MM.1S (cell line): ENCODE results near the gene KDM6A.
"Not testable (repeated sequence)": the region's sequence is repeated elsewhere in the genome, so short reads cannot be mapped to it uniquely, and the experiment has no call there.

ENCODE experiments used
- DNase-seq: peaks from one replicate; pipeline ENCODE4 v3.0.0-alpha.2; 2015
- H2AFZ ChIP-seq: fragments of 300-600 bp; sonication (generic); 2 replicates; pipeline ENCODE4 v1.6.0; 2016; ENCODE audit warnings: antibody characterized with exemption, low read length
- H3F3A ChIP-seq: fragments of 300-600 bp; sonication (generic); 2 replicates; pipeline ENCODE4 v1.6.1; 2016; ENCODE audit warnings: mild to moderate bottlenecking, antibody characterized with exemption, low read length, moderate library complexity, mixed read lengths; ENCODE audit not compliant: insufficient read depth
- H3K27ac ChIP-seq: fragments of 300-600 bp; sonication (generic); 2 replicates; pipeline ENCODE4 v1.5.1; 2016; ENCODE audit warnings: mild to moderate bottlenecking, low read length
- H3K27me3 ChIP-seq: fragments of 300-600 bp; sonication (generic); replicated peaks from 2 replicates; pipeline ENCODE4 v1.6.0; 2016; ENCODE audit warnings: low read length; ENCODE audit not compliant: insufficient read depth
- H3K36me3 ChIP-seq: fragments of 300-600 bp; sonication (generic); replicated peaks from 2 replicates; pipeline ENCODE4 v1.6.1; 2016; ENCODE audit warnings: mild to moderate bottlenecking, low read length, mixed read lengths; ENCODE audit not compliant: insufficient read depth
- H3K4me1 ChIP-seq: fragments of 300-600 bp; sonication (generic); 2 replicates; pipeline ENCODE4 v1.6.1; 2016; ENCODE audit warnings: low read length, mixed read lengths
- H3K4me2 ChIP-seq: fragments of 300-600 bp; sonication (generic); 2 replicates; pipeline ENCODE4 v1.6.0; 2016; ENCODE audit warnings: low read depth, low read length
- H3K4me3 ChIP-seq: fragments of 300-600 bp; sonication (generic); 2 replicates; pipeline ENCODE4 v1.5.1; 2016; ENCODE audit warnings: low read length, mixed read lengths
- H3K79me2 ChIP-seq: fragments of 300-600 bp; sonication (generic); 2 replicates; pipeline ENCODE4 v1.6.1; 2016; ENCODE audit warnings: mixed run types, low read length, mixed read lengths
- H3K9ac ChIP-seq: fragments of 300-600 bp; sonication (generic); 2 replicates; pipeline ENCODE4 v1.6.1; 2016; ENCODE audit warnings: low read length, mixed read lengths
- H3K9me2 ChIP-seq: fragments of 300-600 bp; sonication (generic); replicated peaks from 2 replicates; pipeline ENCODE4 v1.6.1; 2016; ENCODE audit warnings: mild to moderate bottlenecking, low read length, mixed read lengths; ENCODE audit not compliant: insufficient read depth
- H3K9me3 ChIP-seq: fragments of 300-600 bp; sonication (generic); replicated peaks from 2 replicates; pipeline ENCODE4 v1.6.1; 2016; ENCODE audit warnings: mild to moderate bottlenecking, low read length, mixed read lengths; ENCODE audit not compliant: insufficient read depth
- H4K20me1 ChIP-seq: fragments of 300-600 bp; sonication (generic); 2 replicates; pipeline ENCODE4 v1.6.1; 2016; ENCODE audit warnings: mild to moderate bottlenecking, low read length, moderate library complexity, mixed read lengths; ENCODE audit not compliant: insufficient read depth
- CTCF ChIP-seq: fragments of 300-600 bp; sonication (generic); IDR thresholded peaks from 2 replicates; pipeline ENCODE4 v1.5.1; 2016; ENCODE audit warnings: antibody characterized with exemption, low read length, mixed read lengths
- EZH2 ChIP-seq: fragments of 300-600 bp; sonication (generic); optimal IDR thresholded peaks from 2 replicates; pipeline ENCODE3; 2017; ENCODE audit warnings: low read depth, mild to moderate bottlenecking, antibody characterized with exemption, low read length, mixed read lengths
- EZH2phosphoT487 ChIP-seq: fragments of 300-600 bp; sonication (generic); IDR thresholded peaks from 2 replicates; pipeline ENCODE4 v1.6.1; 2018; ENCODE audit warnings: antibody characterized with exemption, low read length

The KDM6A gene

GRCh38 chrX:45050558-45050957 is 177.6 kb downstream of the KDM6A start:
- Histone ChIP-seq H3K4me3 (no peak overlapping the region), H3K36me3 (no peaks in the 10 kb centered on the region), H3K27ac (peak overlapping the region; percentile 40; the same call in 1 of the 2 replicates), H3F3A (no peaks in the 10 kb centered on the region), H3K27me3 (no peaks in the 10 kb centered on the region), H3K9me2 (no peaks in the 10 kb centered on the region), H3K9me3 (no peaks in the 10 kb centered on the region), H3K4me2 (no peak overlapping the region), H4K20me1 (no peaks in the 10 kb centered on the region), H3K9ac (no peak overlapping the region), H2AFZ (no peak overlapping the region), H3K79me2 (peaks cover 7% of the 10 kb centered on the region; the same call in 1 of the 2 replicates), H3K4me1 (0 out of 2 replicates have a peak, but pooled peaks cover 3% of the 10 kb centered on the region)
- no peak for DNase-seq
- TF ChIP-seq EZH2phosphoT487: no peak
- TF ChIP-seq EZH2: no peak
- TF ChIP-seq CTCF: no peak

GRCh38 chrX:45056428-45057145 is 183.6 kb downstream of the KDM6A start:
- no peak overlapping the region for H3K4me2 ChIP-seq
- no peak overlapping the region for H3K4me3 ChIP-seq
- H3K4me1 ChIP-seq: no peaks in the 10 kb centered on the region
- no peaks in the 10 kb centered on the region for H3K36me3 ChIP-seq
- no peaks in the 10 kb centered on the region for H3K9me3 ChIP-seq
- H3K9ac ChIP-seq: no peak overlapping the region
- H2AFZ ChIP-seq: no peak overlapping the region
- no peak overlapping the region for H3K27ac ChIP-seq
- H4K20me1 ChIP-seq: no peaks in the 10 kb centered on the region
- no peaks in the 10 kb centered on the region for H3K27me3 ChIP-seq
- no peaks in the 10 kb centered on the region for H3K9me2 ChIP-seq
- no peak for TF ChIP-seq EZH2
- no peak for TF ChIP-seq EZH2phosphoT487
- TF ChIP-seq CTCF: no peak
- no peak for DNase-seq
- H3K79me2 ChIP-seq: 0 out of 2 replicates have a peak, but pooled peaks cover 7% of the 10 kb centered on the region
- H3F3A ChIP-seq: no peaks in the 10 kb centered on the region

DNA sequence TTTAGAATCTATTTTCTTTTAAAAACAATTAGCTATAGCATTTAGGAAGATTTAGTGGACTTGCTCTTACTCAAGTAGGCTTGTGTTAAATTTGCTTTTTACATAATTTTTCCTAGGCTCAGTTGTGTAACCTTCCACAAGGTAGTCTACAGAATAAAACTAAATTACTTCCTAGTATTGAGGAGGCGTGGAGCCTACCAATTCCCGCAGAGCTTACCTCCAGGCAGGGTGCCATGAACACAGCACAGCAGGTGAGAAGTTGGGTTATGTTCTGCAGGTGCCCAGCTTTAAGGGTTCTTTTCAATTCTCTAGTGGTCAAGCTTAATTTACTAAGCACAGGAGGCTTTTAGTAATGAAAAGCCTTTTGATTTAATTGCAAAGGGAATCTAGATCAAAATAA is 186.9 kb downstream of the KDM6A start:
- DNase-seq, H3K9me2 ChIP-seq: not testable (repeated sequence)

More for the DNA sequence above, 186.9 kb downstream of the KDM6A start:
- not testable (repeated sequence) for H3K9ac ChIP-seq, H2AFZ ChIP-seq, H3K27ac ChIP-seq, H4K20me1 ChIP-seq, H3F3A ChIP-seq, H3K27me3 ChIP-seq, H3K4me1 ChIP-seq, H3K36me3 ChIP-seq, H3K9me3 ChIP-seq, H3K4me2 ChIP-seq, H3K4me3 ChIP-seq
- peaks cover 14% of the 10 kb centered on the region; the same call in 1 of the 2 replicates for H3K79me2 ChIP-seq
